ENCODE measurements around the gene TDRD1.
"Not testable (repeated sequence)": the region's sequence is repeated elsewhere in the genome, so short reads cannot be mapped to it uniquely, and the experiment has no call there.

The TDRD1 gene

GRCh38 chr10:114179148-114179547, at the start of gene TDRD1:
TDRD1 (plus strand) TSS chr10:114179353; CDS start chr10:114187832, 8,479 bp downstream.
- no peak for DNase-seq

GRCh38 chr10:114131094-114131493, 48.1 kb upstream of the TDRD1 start:
- no peak for DNase-seq

- DNase-seq = no peak
Measured at GRCh38 chr10:114135476-114135875, 43.7 kb upstream of the TDRD1 start.

GRCh38 chr10:114138581-114138980, 40.6 kb upstream of the TDRD1 start:
- no peak for DNase-seq

- no peak for DNase-seq
Measured at GRCh38 chr10:114140036-114140435, 39.1 kb upstream of the TDRD1 start.

GRCh38 chr10:114140827-114141226, 38.3 kb upstream of the TDRD1 start:
- DNase-seq = not testable (repeated sequence)

GRCh38 chr10:114142018-114142417, 37.1 kb upstream of the TDRD1 start:
- no peak for DNase-seq

GRCh38 chr10:114143160-114143559, 36.0 kb upstream of the TDRD1 start:
- DNase-seq = no peak

GRCh38 chr10:114149476-114149875, 29.7 kb upstream of the TDRD1 start:
- DNase-seq = not testable (repeated sequence)

- DNase-seq = no peak
Measured at GRCh38 chr10:114151486-114151885, 27.7 kb upstream of the TDRD1 start.

- no peak for DNase-seq
Measured at GRCh38 chr10:114151892-114152291, 27.3 kb upstream of the TDRD1 start.

- no peak for DNase-seq
Measured at GRCh38 chr10:114157912-114158311, 21.2 kb upstream of the TDRD1 start.

GRCh38 chr10:114163062-114163461, 16.1 kb upstream of the TDRD1 start:
- no peak for DNase-seq

- DNase-seq = no peak
Measured at GRCh38 chr10:114166043-114166442, 13.1 kb upstream of the TDRD1 start.

GRCh38 chr10:114166494-114166893, 12.7 kb upstream of the TDRD1 start:
- no peak for DNase-seq

GRCh38 chr10:114167985-114168384, 11.2 kb upstream of the TDRD1 start:
- no peak for DNase-seq

GRCh38 chr10:114168450-114169009, 10.6 kb upstream of the TDRD1 start:
- DNase-seq = no peak

- DNase-seq = no peak
Measured at GRCh38 chr10:114172216-114172615, 6.9 kb upstream of the TDRD1 start.

GRCh38 chr10:114172776-114173602, 6.2 kb upstream of the TDRD1 start:
- no peak for DNase-seq

- no peak for DNase-seq
Measured at GRCh38 chr10:114173603-114173920, 5.6 kb upstream of the TDRD1 start.

GRCh38 chr10:114173921-114174694, 5.0 kb upstream of the TDRD1 start, which contains the start of gene CCDC186:
CCDC186 (minus strand) TSS chr10:114174203; CDS start chr10:114163268, 10,935 bp downstream.
- peak; percentile 30 for DNase-seq

- DNase-seq = no peak
Measured at GRCh38 chr10:114174695-114175188, 4.4 kb upstream of the TDRD1 start.

GRCh38 chr10:114175667-114176066, 3.5 kb upstream of the TDRD1 start:
- no peak for DNase-seq

GRCh38 chr10:114176511-114176910, 2.6 kb upstream of the TDRD1 start:
- no peak for DNase-seq
